ENCODE results near the gene LONP2. TPM values are rescaled to one million over a fixed set of nuclear protein-coding genes. Genes with fewer than 3 reads are reported as not detected.

LONP2 gene
- total and polyA plus RNA-seq, 2 of the 13 experiments (the other 11 are each of a cell fraction or from before 2014, with no cell fraction given), result 39.2 to 63.3 TPM

DNA sequence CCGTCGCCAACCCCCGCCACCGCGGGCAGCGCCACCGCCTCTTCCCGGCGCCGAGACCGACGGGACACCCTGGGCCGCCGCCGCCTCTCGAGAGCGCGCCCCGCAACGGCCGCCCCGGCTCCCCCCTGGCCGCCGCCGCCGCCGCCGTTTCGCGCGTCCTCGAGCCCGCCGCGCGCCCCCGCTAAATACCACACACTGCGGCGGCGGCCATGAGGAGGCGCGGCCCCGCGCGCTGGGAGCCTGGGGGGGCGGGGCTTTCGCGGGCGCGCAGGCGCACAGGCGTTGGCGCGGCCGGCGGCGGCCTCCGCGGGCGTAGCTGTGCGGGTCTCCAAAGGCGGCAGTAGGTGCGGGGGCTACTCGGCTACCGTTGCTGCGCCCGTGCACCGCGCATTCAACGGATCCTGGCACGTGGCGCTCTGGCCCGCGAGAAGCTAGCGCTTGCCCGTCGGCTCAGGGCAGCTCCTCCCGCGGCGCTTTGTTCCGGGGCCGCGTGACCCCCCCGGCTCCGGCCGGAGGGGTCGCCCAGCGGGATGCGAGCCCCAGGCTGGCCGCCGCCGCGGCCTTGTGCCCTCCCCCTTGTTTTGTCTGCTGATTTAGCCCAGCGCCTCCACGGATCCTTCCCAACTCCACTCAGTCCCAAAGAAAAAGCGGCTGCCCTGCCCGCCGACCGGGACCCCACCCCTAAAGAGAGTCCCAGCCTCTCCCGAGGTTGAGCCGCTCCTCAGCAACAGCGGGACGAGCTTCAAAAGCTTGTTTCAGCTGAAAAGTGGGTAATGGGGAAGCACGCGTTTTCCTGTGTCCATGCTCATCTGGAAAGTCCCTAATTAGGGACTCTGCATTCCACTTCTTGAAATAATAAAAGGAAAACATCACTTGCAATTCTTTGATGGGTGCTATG lies 141.4 kb downstream of the LONP2 start, which contains the start of gene SIAH1 (continued):
- TF ChIP-seq ZHX1 (CRISPR knock-in tag; IDR thresholded peaks at IDR 0.05; ENCODE audit: low read depth) (no peak), ZNF678 (CRISPR knock-in tag; IDR thresholded peaks at IDR 0.05) (0 out of 2 replicates have a peak, but pooled peaks have one; percentile 8), ZNF775 (CRISPR knock-in tag; IDR thresholded peaks at IDR 0.05; ENCODE audit: borderline replicate concordance) (no peak), GLMP (CRISPR knock-in tag; IDR thresholded peaks at IDR 0.05; ENCODE audit: borderline replicate concordance) (no peak), IRF2 (CRISPR knock-in tag; IDR thresholded peaks at IDR 0.05) (peak; percentile 16; the same call in 1 of the 2 replicates), CCAR2 (optimal IDR thresholded peaks at IDR 0.05; ENCODE audit: low read depth, low read length) (no peak), SCMH1 (CRISPR knock-in tag; IDR thresholded peaks at IDR 0.05; ENCODE audit: borderline replicate concordance) (no peak), MAF1 (CRISPR knock-in tag; IDR thresholded peaks at IDR 0.05; ENCODE audit: borderline replicate concordance) (no peak), ZNF891 (CRISPR knock-in tag; IDR thresholded peaks at IDR 0.05) (peak; percentile 70; the same call in 1 of the 2 replicates), ZNF615 (CRISPR knock-in tag; IDR thresholded peaks at IDR 0.05; ENCODE audit: borderline replicate concordance) (no peak), ZMAT3 (CRISPR knock-in tag; conservative IDR thresholded peaks at IDR 0.05) (peak; percentile 98), ZNF780A (CRISPR knock-in tag; IDR thresholded peaks at IDR 0.05) (no peak), FOXP4 (CRISPR knock-in tag; IDR thresholded peaks at IDR 0.05) (peak; percentile 16; the same call in 1 of the 2 replicates), ZFP82 (CRISPR knock-in tag; IDR thresholded peaks at IDR 0.05; ENCODE audit: borderline replicate concordance) (peak; percentile 87; the same call in 1 of the 2 replicates)
- TF ChIP-seq, protein P1, sequence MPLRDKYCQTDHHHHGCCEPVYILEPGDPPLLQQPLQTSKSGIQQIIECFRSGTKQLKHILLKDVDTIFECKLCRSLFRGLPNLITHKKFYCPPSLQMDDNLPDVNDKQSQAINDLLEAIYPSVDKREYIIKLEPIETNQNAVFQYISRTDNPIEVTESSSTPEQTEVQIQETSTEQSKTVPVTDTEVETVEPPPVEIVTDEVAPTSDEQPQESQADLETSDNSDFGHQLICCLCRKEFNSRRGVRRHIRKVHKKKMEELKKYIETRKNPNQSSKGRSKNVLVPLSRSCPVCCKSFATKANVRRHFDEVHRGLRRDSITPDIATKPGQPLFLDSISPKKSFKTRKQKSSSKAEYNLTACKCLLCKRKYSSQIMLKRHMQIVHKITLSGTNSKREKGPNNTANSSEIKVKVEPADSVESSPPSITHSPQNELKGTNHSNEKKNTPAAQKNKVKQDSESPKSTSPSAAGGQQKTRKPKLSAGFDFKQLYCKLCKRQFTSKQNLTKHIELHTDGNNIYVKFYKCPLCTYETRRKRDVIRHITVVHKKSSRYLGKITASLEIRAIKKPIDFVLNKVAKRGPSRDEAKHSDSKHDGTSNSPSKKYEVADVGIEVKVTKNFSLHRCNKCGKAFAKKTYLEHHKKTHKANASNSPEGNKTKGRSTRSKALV (CRISPR knock-in tag; IDR thresholded peaks at IDR 0.05), result peak; percentile 55
- TF ChIP-seq, protein P2, sequence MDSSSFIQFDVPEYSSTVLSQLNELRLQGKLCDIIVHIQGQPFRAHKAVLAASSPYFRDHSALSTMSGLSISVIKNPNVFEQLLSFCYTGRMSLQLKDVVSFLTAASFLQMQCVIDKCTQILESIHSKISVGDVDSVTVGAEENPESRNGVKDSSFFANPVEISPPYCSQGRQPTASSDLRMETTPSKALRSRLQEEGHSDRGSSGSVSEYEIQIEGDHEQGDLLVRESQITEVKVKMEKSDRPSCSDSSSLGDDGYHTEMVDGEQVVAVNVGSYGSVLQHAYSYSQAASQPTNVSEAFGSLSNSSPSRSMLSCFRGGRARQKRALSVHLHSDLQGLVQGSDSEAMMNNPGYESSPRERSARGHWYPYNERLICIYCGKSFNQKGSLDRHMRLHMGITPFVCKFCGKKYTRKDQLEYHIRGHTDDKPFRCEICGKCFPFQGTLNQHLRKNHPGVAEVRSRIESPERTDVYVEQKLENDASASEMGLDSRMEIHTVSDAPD (CRISPR knock-in tag; IDR thresholded peaks at IDR 0.05), result 0 out of 2 replicates have a peak, but pooled peaks have one; percentile 11
- TF ChIP-seq, protein P3, sequence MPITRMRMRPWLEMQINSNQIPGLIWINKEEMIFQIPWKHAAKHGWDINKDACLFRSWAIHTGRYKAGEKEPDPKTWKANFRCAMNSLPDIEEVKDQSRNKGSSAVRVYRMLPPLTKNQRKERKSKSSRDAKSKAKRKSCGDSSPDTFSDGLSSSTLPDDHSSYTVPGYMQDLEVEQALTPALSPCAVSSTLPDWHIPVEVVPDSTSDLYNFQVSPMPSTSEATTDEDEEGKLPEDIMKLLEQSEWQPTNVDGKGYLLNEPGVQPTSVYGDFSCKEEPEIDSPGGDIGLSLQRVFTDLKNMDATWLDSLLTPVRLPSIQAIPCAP (CRISPR knock-in tag; IDR thresholded peaks at IDR 0.05; ENCODE audit: low read depth), result no peak
